ENCODE results near the gene BAG1. TPM values are rescaled to one million over a fixed set of nuclear protein-coding genes. Genes with fewer than 3 reads are reported as not detected.

Gene BAG1
- polyA plus RNA-seq, 1 donor: 71.6 TPM

DNA sequence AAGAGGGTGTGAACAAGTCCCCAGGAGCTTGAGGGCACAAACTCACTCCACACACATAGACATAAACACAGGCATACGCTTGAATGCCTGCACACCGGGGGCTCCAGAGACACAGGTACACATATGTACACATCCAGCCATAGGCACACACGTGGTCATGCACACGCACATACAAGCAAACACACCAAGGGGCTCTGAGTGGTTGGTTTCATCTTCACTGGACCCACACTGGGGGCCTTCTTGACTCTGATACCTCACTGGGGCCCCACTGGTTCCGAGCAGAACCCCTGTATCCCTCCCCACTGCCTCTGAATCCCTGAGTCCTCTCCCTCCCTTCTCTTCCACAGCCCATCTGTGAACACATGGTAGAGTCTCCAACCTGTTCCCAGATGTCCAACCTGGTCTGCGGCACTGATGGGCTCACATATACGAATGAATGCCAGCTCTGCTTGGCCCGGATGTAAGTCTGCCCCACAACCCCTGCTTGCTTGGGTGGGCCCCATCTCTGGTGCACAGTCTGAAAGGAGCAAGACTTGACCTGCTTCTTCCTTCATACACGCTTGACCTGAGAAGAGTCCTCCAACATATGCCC, 18.1 kb downstream of the BAG1 start:
- DNase-seq: no peak

DNA sequence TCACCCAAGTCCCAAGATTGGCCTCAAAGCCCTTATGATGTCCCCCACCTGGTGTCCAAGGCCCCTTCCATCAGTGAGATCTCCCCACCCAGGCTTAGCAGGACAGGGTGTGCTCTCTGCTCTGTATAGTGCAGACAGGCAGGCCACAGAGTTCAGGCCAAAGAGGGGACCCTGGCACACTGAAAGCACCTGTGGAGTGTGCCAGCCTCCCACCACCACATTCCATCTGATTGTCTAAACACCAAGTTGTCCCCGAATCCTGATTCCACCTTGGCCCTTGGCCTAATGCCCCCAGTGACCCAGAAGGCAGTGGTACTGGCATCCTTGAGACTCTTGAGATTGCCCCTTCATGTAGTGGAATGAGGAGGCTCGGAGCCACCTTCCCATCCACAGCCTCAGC, 19.2 kb downstream of the BAG1 start:
- DNase-seq: no peak

DNA sequence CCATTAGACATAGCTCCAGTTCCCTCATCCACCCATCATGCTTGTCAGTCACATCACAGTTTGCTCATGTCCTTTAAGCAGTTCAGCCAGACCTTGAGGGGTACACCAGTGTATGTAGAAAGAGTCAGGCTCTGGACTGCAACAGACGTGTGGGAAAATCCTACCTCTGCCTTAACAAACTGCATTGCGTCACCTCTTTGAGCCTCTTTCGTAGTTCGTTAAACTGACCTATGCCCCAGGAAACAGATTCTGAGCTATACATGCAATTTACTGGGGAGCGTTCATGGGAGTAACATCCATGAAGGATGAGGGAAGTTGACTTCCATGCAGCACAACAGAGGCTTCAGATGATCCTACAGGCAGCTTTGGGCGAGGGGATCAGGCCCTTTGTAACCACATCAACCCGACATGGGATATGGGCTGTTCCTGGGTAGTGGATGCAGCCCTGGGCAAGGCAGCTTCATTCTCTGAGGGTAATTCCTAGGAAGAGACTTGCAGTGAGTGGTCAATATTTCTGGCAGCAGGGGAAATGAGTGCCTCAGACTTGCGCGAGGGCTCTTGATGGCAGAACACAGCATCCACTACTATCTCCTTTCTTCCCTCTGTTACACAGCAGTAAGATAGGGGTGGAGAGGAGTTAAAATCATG, 20.2 kb downstream of the BAG1 start:
- DNase-seq: no peak

DNA sequence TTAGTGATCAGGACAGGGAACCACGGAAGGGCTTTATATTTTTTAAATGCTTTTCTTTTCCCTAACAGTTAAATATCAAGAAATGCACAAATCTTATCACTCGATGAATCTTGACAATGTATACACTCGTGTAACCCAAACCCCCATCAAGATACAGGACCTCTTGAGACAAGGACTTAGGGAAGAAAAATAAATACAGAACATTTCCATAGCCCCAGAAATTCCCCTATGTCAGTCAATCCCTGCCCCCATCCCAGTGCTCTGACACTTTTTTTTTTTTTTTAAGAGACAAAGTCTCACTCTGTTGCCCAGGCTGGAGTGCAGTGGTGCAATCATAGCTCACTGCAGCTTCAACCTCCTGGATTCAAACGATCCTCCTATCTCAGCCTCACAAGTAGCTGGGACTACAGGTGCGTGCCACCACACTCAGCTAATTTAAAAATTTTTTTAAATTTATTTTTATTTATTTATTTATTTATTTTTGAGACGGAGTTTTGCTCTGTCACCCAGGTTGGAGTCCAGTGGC, 21.8 kb downstream of the BAG1 start:
- DNase-seq: no peak

DNA sequence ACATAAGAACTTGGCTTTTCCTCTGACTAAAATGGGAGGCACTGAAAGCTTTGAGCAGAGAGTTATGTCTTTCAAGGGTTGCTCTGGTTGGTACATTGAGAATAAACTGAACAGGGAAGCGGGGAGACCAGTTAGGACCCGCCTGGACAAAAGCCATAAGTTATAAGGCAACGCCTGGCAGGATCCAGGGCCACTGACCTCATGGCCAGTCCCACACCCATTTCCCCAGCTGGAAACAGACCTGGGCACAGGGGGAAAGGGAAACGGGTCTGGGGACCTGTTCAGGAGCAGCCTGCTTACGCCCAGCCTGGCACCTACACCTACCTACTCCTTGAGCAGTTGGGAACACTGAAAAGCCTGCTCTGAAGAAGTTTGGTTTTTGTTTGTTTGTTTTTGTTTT, 23.2 kb downstream of the BAG1 start:
- DNase-seq: no peak

DNA sequence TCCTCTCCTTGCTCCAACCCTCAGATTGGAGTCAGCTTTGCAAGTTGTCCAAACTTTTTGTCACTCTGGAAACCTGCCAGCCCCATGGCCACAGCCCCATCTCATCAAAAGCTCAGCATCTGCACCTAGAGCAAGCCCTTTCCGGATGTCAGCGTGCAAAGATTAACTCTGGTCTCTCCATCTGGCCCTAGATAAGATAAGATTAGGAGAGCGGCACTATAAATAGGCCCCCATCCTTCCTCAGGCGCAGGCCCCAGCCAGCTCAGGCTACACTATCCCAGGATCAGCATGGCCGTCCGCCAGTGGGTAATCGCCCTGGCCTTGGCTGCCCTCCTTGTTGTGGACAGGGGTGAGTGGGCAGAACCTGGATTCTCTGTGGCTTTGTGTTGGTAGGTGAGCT, 24.6 kb downstream of the BAG1 start, which contains the start of gene SPINK4:
SPINK4 (plus strand) TSS at position 247 of the 400 bp plus-strand sequence; CDS start at position 289, 42 bp downstream.
- DNase-seq: no peak

DNA sequence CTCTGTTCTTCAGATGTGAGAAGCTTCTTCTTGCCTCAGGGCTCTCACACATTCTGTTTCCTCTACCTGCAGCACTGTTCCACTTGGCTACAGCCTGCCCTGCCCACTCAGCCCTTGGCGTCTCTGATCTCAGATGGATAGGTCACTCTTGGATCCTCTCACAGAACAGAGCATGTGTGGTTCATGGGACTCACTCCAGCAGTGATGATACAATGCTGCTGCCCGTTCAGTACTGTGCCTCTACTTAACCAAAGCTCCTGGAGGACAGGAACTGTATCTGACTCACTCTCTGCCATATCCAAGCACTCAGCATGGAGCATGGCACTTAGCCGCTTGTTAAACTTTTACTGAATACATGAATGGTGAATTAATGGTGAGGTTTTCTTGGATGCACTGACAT, 27.9 kb downstream of the BAG1 start:
- DNase-seq: no peak

DNA sequence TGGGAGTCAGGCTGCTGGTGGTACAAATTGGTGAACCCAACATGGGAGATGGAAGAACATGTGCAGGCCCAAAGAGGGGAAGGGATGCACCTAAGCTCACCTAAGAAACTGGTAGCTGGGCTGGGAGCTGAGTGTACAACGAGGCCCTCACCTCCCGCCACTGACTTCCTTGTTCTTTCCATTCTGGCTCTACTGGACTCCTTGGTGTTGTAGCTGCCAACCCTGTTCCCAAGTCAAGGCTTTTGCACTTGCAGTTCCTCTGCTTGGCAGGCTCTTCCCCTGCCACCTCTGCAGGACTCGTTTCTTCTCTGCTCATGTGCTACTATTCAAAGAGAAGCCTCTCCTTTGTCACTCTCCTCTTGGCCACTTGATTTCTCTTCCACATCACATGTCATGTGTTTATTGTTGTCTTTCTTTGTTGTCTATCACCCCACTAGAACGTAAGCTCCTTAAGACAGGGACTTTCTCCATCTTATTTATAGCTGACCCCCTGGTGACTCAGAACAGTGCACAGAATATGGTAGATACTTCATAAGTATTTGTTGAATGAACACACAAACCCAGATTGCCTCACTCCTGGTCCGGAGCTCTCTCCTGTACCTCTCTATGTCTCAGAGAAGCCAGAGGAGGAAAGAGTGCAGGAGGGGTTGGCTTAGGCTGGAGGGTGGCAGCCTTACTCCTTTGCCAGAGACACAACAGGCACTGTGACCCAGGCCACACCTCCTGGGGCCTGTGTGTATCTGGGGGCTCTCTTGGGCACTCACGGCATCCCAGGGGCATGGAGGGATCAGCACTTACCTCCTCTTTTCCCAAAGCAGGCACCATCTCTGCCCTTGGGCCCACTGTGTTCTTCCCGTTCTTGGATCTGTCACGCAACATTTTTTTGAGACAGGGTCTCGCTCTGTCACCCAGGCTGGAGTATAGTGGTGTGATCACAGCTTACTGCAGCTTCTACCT, 29.7 kb downstream of the BAG1 start:
- DNase-seq: no peak

DNA sequence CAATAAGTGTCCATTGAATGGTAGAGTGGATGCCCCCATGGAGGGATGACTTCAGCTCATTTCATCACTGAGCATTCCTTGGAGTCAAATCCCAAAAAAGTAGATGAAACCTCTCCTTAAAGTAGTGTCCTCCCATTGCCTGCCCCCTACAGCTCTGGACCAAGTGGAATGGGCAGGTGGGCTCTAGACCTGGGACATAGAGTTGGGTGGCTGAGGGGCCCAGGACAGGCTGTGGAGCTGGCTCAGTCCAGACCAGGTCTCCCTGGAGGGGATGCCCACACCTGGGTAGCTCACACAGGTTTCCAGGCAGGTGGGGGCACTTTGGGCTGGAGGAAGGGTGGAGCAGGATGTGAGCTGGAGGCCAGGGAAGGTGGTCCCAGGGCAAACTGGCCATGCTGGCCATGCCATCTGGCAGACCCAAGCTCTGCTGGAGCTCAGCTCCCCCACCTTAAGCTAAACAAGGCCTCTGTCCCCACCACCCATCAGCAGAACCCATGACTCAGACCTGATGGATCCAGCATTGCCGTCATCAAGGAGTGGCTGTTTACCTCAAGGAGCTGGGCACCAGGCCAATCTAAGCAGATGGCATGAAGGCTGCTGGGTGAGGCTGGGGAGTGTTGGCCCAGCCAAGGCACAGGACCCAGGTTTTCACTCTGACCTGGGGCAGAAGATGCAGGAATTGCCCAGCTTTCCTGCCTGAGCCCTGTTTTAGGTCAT, 30.7 kb downstream of the BAG1 start:
- no peak for DNase-seq

DNA sequence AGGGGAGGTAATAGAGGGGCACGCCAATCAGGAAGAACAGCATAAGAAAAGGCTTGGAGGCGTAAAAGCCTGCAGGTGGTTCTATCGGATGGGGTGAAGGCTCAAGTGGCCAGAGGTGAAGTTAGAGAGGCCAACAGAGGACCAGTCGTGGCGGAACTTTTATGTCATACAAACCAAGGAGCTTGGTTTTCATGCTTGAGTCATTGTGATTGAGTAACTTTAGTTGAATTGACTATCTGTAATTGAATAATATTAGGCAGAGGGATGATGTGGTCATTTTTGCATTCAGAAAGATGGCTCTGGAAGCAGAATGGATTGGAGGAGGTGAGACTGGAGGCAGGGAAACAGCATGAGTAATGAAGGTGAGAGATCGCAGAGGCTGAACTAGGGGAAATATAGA, 31.7 kb downstream of the BAG1 start:
- DNase-seq: no peak

DNA sequence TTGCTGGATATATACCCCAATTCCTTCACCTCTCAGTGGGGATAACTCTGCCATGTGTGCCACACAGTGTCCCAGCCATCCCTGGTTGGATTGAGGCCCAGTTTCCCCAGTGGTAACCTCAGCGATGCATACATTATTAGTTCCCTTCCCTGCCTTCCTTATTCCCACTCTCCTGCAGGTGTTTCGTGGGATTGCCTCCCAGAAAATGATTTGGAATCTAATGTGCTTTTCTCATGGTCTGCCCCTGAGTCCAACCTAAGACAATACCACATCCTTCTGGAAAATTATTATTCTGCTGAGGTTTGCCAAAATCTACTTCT, 32.9 kb downstream of the BAG1 start:
- DNase-seq: no peak

DNA sequence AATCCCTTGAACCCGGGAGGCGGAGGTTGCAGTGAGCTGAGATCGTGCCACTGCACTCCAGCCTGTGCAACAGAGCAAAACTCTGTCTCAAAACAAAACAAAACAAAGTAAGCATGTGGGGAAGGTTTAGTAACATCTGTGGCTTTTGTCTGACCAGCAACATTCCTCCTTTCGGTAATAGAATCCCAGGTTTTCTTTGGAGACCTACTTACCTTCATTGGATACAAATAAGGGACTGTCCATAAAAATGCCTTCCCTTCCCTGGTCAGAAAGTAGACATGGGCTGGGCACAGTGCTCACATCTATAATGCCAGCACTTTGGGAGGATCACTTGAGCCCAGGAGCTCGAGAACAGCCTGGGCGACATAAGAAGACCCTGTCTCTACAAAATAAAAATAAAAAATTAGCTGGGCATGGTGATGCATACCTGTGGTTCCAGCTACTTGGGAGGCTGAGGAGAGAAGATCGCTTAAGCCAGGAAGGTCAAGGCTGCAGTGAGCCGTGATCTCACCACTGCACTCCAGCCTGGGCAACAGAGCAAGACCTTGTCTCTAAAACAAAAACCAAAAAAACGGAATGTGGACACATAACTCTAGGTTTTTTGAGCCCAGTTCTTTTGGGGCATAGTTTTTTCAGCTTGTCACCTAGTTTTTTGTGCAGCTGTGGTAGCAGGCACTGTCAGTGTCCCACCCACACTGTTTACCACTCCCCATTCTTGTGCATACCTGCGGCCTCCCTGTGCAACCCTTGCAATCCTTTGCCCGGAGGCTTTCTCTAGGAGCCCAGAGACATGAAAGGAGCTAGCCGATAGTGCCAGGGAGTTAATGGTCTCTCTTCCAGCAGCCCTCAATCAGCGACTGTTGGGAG, 33.5 kb downstream of the BAG1 start:
- DNase-seq: no peak

DNA sequence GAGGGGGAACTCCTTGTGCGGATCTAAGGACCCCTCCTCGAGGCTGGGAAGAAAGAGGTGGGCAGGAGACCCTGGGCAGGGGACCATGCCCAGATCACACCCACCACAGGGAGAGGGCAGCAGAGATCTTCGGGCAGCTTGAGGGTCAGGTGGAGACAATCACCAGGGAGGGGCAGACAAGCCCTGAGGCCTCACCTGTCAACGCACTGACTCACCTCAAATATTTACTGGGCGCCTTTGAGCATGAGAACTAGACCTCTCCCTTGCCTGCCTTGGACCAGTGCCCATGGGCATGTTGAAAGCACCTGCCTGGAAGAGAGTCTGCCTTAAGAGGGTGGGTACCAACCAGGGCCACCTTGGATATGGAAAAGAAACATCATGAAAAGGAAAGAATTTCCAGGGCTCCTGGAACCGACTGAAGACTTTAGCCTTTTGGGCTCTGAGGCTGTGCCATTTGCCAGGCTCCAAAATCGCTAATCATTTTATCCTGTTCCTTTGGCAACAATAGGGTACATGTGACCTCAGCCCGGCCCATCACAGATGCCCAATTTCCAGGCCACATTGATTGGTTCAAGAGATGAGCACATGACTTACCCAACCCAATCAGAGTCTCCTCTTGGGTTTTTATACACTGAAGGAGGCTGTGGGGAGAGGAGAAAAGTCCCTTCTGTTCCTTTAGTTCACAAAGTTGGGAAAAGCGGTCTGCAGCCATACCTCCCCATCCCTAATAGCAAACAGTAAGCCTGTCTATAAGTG, 35.0 kb downstream of the BAG1 start:
- no peak for DNase-seq

DNA sequence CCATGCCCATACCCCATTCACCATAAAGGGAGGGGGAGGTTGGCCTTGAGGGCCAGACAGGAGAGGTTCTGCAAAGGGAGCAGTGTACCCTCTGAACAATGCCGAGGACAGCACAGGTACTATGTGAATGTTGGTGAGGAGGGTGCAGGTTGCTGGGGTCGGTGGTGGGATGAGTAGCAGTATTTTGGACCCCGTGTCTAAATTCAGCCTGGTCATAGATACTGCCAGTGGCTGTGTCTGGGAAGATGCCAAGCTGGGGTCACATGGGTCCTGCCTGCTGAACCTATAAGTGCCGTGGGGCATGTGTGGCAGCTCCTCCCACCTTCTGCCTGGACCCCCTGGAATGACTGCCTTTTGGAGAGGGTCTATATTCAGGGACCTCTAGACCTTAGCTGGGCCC, 35.9 kb downstream of the BAG1 start:
- no peak for DNase-seq

DNA sequence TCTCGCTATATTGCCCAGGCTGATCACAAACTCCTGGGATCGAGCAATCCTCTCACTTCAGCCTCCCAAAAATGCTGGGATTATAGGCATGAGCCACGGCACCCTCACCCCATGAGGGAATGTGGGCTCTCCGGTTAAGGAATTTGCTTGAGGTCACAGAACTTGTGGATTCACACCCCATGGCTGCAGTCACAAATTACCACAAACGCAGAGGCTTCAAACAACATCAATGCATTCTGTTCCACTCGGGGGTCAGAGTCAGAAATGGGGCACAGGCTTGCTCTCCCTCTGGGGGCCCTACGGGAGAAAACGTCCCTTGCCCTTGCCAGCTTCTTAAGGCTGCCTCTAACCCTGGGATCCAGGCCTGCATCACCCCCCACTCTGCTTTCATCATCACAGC, 36.8 kb downstream of the BAG1 start:
- no peak for DNase-seq

DNA sequence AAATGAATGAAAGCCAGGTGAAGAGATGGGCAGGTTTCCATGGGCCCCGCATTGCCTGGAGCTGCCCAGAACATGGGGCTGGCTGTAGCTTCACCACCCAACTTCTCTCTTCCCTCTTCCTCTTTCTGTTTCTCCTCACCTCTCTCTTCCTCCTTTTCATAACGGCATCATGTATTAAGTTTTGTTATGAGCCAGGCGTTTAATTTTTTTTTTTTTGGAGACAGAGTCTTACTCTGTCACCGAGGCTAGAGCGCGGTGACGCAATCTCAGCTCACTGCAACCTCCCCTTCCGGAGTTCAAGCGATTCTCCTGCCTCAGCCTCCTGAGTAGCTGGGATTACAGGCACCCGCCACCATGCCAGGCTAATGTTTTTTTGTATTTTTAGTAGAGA, 37.5 kb downstream of the BAG1 start:
- DNase-seq: no peak

DNA sequence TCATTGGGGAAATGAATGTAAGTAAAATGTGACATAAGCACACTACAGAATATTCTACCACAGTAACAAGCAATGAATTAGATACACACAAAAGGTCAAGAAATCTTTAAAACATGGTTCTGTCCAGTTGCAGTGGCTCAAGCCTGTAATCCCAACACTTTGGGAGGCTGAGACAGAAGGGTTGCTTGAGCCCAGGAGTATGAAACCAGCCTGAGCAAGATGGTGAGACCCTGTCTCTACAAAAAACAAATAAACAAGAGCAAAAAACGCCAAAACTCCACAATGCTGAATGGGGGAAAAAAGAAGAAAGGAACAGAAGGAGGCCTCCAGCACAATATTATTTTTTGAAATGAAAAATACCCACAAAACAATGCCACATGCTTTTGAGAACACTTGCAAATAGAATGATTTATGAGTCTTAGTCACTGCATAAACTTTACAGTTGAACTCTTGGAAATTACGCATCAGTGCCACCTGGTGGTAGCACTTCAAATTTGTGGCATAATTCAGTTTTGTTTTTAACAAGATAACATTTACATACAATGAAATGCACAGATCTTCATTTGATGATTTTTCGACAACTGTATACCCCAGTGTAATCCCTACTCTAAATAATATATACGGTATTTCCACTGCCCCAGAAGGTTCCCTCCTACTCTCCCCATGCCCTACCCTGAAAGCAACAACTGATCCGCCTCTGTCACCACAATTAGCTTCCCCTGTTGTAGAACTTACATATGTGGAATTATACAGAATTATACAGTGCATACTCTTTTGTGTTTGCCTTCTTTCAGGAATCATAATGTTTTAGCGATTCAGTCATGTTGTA, 39.0 kb downstream of the BAG1 start:
- DNase-seq: peak; percentile 74

DNA sequence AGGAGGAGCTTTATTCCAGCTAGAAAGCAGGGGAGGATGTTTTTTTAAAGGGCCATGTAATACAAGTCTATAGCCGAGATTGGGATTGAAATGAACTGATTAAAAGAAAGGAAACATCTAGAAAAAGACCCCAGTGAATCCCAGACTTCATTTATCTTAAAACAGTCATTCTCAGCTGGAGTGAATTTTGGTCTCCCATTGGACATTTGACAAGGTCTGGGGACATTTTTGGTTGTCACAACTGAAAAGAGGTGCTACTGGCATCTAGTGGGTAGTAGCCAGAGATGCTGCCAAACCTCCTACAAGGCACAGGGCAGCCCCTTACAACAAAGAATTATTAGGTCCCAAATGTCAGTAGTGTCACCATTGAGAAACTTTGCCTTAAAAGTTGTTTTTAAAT, 40.8 kb downstream of the BAG1 start:
- peak; percentile 10 for DNase-seq

DNA sequence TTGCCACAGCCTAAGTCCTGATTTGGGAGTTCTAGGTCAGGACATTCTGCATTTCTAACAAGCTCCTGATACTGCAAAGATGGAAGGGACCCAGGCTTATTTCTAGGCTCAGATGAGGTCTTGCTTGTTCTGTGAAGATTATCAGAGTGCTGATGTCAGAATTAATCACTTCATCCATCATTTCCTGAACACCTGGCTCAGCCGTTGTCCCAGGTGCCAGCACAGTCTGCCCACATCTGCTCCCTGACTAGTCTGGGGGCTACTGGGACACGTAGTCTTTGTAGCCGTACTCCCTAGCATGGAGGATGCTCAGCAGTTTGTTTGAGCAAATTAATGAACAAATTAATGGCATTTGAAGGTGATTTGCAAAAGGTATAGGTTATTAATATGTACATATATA, 42.5 kb downstream of the BAG1 start:
- DNase-seq: no peak

DNA sequence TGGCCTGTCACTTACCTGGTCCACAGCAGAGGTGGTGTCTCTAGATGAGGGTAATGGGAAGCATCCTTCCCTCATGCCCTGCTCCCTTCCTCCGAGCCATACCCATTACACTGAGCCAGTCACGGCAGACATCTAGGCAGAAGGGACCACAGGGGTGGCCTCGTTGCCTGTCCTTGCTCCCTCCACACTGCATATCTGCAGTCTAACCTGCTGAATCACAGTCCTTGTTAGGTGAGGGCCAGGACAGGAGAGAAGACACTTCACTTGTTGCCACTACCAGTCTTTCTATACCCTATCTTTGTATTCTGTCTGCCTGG, 43.0 kb downstream of the BAG1 start:
- DNase-seq: no peak
